NCI-H2081 (cell line): ENCODE results near the gene MOK.

Experiments used
- DNase-seq, 2 experiments: peaks; one replicate each; lab custom pipeline; 2025; lab: John Stamatoyannopoulos, UW

MOK gene

GRCh38 chr14:102283631-102284129 lies 21.3 kb downstream of the MOK start:
- no peak for DNase-seq

- DNase-seq: no peak
Measured at GRCh38 chr14:102282751-102283465, 22.1 kb downstream of the MOK start.

GRCh38 chr14:102280376-102280962 lies 24.5 kb downstream of the MOK start:
- DNase-seq: no peak

- DNase-seq: no peak
Measured at GRCh38 chr14:102279688-102280348, 25.1 kb downstream of the MOK start.

GRCh38 chr14:102279282-102279681 lies 25.7 kb downstream of the MOK start:
- DNase-seq: no peak

GRCh38 chr14:102278631-102278935 lies 26.4 kb downstream of the MOK start:
- no peak for DNase-seq

GRCh38 chr14:102277874-102278630 lies 26.9 kb downstream of the MOK start:
- no peak for DNase-seq

GRCh38 chr14:102275866-102276265 lies 29.1 kb downstream of the MOK start:
- no peak for DNase-seq

GRCh38 chr14:102272392-102272791 lies 32.6 kb downstream of the MOK start:
- no peak for DNase-seq

GRCh38 chr14:102264775-102265174 lies 40.2 kb downstream of the MOK start:
- no peak for DNase-seq

- DNase-seq: no peak
Measured at GRCh38 chr14:102264355-102264754, 40.6 kb downstream of the MOK start.

GRCh38 chr14:102262929-102263462 lies 42.0 kb downstream of the MOK start:
- peak in 1 of 2 experiments; percentile 21 for DNase-seq

GRCh38 chr14:102258136-102258535 lies 46.8 kb downstream of the MOK start:
- DNase-seq: no peak

- no peak for DNase-seq
Measured at GRCh38 chr14:102256716-102257115, 48.2 kb downstream of the MOK start.

- no peak for DNase-seq
Measured at GRCh38 chr14:102255401-102256190, 49.4 kb downstream of the MOK start.

- DNase-seq: no peak
Measured at GRCh38 chr14:102252834-102253801, 51.8 kb downstream of the MOK start.

- peak; percentile 34 to 75 for DNase-seq
Measured at GRCh38 chr14:102251161-102251560, 53.8 kb downstream of the MOK start.

- no peak for DNase-seq
Measured at GRCh38 chr14:102250636-102251035, 54.3 kb downstream of the MOK start.

GRCh38 chr14:102249981-102250380 lies 55.0 kb downstream of the MOK start:
- DNase-seq: no peak

- DNase-seq: no peak
Measured at GRCh38 chr14:102249041-102249440, 55.9 kb downstream of the MOK start.
